Activated T-cell treated with anti-CD3 and anti-CD28 coated beads, Interleukin-2, amount 50 U/mL, for 1 hour (primary cell): ENCODE data around the gene ARFGAP2.
A peak's percentile ranks its signal among the peaks of the same experiment; 100 is the strongest.

Source experiments
- DNase-seq: peaks from one replicate; pipeline ENCODE4 v3.0.0-alpha.2; 2020

Gene ARFGAP2

GRCh38 chr11:47166368-47166767 lies 10.3 kb downstream of the ARFGAP2 start:
- DNase-seq: no peak

GRCh38 chr11:47165253-47165840 lies 11.3 kb downstream of the ARFGAP2 start:
- DNase-seq: no peak

GRCh38 chr11:47164321-47164720 lies 12.4 kb downstream of the ARFGAP2 start:
- DNase-seq: no peak

- DNase-seq: no peak
These were observed 12.8 kb downstream of the ARFGAP2 start for GRCh38 chr11:47163898-47164297.

- DNase-seq: no peak
These were observed 13.5 kb downstream of the ARFGAP2 start for GRCh38 chr11:47163193-47163592.

- DNase-seq: no peak
These were observed 14.3 kb downstream of the ARFGAP2 start for GRCh38 chr11:47162426-47162825.

GRCh38 chr11:47161890-47162289 lies 14.8 kb downstream of the ARFGAP2 start:
- DNase-seq: no peak

GRCh38 chr11:47161134-47161854 lies 15.4 kb downstream of the ARFGAP2 start:
- DNase-seq: peak; percentile 66

- no peak for DNase-seq
These were observed 15.9 kb downstream of the ARFGAP2 start for GRCh38 chr11:47160753-47161133.

GRCh38 chr11:47158242-47158641 lies 18.4 kb downstream of the ARFGAP2 start:
- no peak for DNase-seq

- no peak for DNase-seq
These were observed 18.9 kb downstream of the ARFGAP2 start for GRCh38 chr11:47157805-47158204.

- DNase-seq: no peak
These were observed 19.7 kb downstream of the ARFGAP2 start for GRCh38 chr11:47156951-47157350.

GRCh38 chr11:47156333-47156732 lies 20.3 kb downstream of the ARFGAP2 start:
- DNase-seq: no peak

GRCh38 chr11:47155879-47156278 lies 20.8 kb downstream of the ARFGAP2 start:
- no peak for DNase-seq

- no peak for DNase-seq
These were observed 21.8 kb downstream of the ARFGAP2 start for GRCh38 chr11:47154616-47155570.

GRCh38 chr11:47152953-47153950 lies 23.4 kb downstream of the ARFGAP2 start:
- DNase-seq: peak; percentile 67

- no peak for DNase-seq
These were observed 24.3 kb downstream of the ARFGAP2 start for GRCh38 chr11:47152126-47152952.

GRCh38 chr11:47149782-47150181 lies 26.9 kb downstream of the ARFGAP2 start:
- DNase-seq: no peak

GRCh38 chr11:47148903-47149531 lies 27.7 kb downstream of the ARFGAP2 start:
- no peak for DNase-seq

- no peak for DNase-seq
These were observed 28.4 kb downstream of the ARFGAP2 start for GRCh38 chr11:47148270-47148669.

- no peak for DNase-seq
These were observed 29.0 kb downstream of the ARFGAP2 start for GRCh38 chr11:47147681-47148080.
